Measurements from ENCODE around the gene RIOX2.

The RIOX2 gene

DNA sequence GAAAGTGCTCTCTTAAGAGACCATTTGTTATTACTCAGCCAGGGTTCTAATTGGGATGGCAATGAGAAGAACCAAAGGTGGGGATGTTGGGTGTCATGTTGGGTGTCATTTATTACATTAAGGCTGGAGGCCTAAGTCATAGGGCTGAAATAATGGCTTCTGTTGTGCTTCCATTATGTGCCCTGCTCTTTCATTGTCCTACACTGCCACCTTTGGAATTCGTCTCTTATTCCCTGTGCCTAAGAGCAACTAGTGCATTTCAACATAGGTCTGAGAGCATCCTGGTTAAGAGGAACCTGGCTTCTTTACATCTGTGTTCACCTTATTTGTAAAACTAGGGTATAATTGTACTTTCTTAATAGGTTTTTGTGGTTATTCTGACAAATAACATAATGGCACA, 32.2 kb downstream of the RIOX2 start:
- no peak for DNase-seq (ENCODE audit: low spot score)
- TF ChIP-seq, protein P1, sequence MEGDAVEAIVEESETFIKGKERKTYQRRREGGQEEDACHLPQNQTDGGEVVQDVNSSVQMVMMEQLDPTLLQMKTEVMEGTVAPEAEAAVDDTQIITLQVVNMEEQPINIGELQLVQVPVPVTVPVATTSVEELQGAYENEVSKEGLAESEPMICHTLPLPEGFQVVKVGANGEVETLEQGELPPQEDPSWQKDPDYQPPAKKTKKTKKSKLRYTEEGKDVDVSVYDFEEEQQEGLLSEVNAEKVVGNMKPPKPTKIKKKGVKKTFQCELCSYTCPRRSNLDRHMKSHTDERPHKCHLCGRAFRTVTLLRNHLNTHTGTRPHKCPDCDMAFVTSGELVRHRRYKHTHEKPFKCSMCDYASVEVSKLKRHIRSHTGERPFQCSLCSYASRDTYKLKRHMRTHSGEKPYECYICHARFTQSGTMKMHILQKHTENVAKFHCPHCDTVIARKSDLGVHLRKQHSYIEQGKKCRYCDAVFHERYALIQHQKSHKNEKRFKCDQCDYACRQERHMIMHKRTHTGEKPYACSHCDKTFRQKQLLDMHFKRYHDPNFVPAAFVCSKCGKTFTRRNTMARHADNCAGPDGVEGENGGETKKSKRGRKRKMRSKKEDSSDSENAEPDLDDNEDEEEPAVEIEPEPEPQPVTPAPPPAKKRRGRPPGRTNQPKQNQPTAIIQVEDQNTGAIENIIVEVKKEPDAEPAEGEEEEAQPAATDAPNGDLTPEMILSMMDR (IDR thresholded peaks at IDR 0.05; ENCODE audit: extremely low read depth, insufficient read depth, missing control alignments), result no peak
- in situ Hi-C loops (cut with MboI; ENCODE audit: low pct_unique_long_range_greater_than_20kb, low sequenced_read_pairs, unreplicated experiment), result no loop called here

DNA sequence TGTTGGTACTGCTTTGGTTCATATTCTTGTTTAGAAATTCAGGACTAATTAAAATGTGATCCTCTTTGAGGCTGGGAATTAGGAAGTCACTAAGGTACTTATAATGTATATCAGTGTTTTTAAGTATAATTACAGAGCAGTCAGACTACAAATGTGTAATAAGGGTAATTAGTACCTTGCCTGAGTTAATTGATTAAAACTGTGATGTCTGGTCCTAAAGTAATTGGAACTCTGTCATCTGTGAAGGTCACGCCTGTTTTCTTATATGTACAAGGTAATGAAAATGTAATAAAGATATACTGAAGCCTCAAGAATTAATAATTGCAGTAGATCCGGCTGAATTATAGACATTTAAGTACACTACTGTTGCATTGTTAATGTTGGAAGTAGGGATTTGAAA, 32.8 kb downstream of the RIOX2 start:
- in situ Hi-C loops (cut with MboI; ENCODE audit: low pct_unique_long_range_greater_than_20kb, low sequenced_read_pairs, unreplicated experiment), result no loop called here
- TF ChIP-seq, protein P1 (IDR thresholded peaks at IDR 0.05; ENCODE audit: extremely low read depth, insufficient read depth, missing control alignments), result no peak
- DNase-seq (ENCODE audit: low spot score), result no peak

DNA sequence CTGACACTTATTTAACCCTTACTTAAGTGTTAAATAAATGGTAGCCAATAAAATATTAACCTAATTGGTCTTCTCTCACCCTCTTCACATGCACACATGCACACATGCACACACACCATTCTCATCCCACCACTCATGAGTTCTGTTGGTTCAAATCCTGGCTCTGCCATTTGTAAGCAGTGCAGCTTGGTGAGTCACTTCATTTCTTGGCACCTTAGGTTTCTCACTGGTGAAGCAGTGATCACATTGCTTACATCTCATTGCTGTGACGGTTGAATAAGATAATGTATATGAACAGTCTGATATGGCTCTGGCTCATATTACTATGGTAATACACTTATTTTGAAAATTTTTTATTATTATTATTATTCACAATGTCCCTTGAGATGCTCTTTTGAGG, 33.8 kb downstream of the RIOX2 start:
- TF ChIP-seq, protein P1 (IDR thresholded peaks at IDR 0.05; ENCODE audit: extremely low read depth, insufficient read depth, missing control alignments), result no peak
- DNase-seq (ENCODE audit: low spot score), result no peak
- in situ Hi-C loops (cut with MboI; ENCODE audit: low pct_unique_long_range_greater_than_20kb, low sequenced_read_pairs, unreplicated experiment), result no loop called here

DNA sequence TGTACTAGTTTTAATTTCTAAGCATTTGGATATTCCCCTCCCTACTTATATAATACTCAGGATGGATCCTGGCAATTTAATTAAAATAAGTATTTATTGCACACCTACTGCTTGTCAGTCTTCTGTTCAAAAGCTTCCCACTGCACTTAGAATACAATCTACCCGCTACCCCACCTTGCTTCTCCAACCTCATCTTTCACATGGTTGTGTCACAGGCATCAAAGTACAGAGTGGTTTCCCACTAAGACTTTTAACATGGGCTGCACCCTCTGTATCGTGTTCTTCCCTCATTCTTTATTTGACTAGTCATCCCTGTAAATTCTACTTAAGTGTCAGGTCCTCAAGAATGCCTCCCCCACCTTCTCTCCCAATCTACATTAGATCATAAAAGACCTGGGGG, 35.0 kb downstream of the RIOX2 start:
- DNase-seq (ENCODE audit: low spot score), result no peak
- TF ChIP-seq, protein P1 (IDR thresholded peaks at IDR 0.05; ENCODE audit: extremely low read depth, insufficient read depth, missing control alignments), result no peak
- in situ Hi-C loops (cut with MboI; ENCODE audit: low pct_unique_long_range_greater_than_20kb, low sequenced_read_pairs, unreplicated experiment), result no loop called here

DNA sequence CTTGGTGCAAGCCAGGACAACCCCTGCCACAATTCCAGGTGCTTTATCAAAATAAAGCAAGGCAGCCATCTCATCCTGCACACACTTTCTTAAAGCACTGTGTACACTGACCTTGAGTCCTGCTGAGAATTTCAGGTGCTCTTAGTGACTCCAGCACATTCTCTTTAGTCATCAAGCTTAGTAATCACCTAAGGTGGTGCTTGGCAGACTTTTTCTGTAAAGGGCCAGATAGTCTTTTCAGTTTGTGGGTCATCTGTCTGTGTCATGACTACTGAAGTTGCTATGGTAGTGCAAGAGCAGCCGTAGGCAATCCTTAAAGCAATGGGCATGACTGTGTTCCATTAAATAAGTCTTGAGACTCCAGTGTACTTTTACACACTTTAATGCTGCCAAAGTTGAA, 36.4 kb downstream of the RIOX2 start:
- in situ Hi-C loops (cut with MboI; ENCODE audit: low pct_unique_long_range_greater_than_20kb, low sequenced_read_pairs, unreplicated experiment), result no loop called here
- TF ChIP-seq, protein P1 (IDR thresholded peaks at IDR 0.05; ENCODE audit: extremely low read depth, insufficient read depth, missing control alignments), result no peak

DNA sequence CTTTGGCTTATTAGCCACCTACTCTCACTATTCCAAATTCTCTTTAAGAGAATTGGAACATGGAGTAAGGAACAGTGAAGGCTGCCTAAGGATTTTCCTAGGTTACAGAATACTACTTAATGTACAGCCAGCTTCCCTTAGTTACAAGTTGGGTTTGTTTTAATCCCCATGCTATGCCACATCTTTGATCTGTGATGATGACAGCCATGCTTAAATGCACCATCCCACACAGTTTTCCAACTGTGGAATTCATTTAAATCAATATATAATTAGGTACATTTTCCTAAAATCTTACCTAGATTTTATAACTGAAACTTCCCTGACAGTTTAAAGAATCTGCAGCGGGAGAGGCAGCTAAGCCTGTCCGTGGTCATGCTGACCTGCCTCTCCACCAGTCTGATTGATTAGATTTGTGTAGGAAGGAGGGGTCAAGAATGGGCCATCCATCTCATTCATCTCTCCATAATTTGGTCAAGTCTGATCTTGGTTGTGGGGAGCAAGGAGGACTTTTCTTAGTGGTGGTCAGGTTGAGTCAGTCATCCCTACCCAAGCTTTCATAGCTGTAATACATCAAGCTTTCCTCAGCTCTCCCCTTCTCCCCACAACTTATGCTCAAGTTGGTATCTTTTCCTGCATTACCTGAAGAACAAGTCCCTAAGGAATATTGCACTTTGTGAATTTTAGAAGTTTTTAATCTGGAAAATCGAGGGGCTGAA, 37.1 kb downstream of the RIOX2 start:
- no peak for DNase-seq (ENCODE audit: low spot score)
- in situ Hi-C loops (cut with MboI; ENCODE audit: low pct_unique_long_range_greater_than_20kb, low sequenced_read_pairs, unreplicated experiment), result no loop called here
- TF ChIP-seq, protein P1 (IDR thresholded peaks at IDR 0.05; ENCODE audit: extremely low read depth, insufficient read depth, missing control alignments), result no peak

More for the DNA sequence above, 36.4 kb downstream of the RIOX2 start:
- DNase-seq (ENCODE audit: low spot score), result no peak
